ENCODE measurements around the gene S100A2. TPM values are rescaled to one million over a fixed set of nuclear protein-coding genes. Genes with fewer than 3 reads are reported as not detected.

S100A2 gene
- total RNA-seq, 1 donor = 1.8 TPM

DNA sequence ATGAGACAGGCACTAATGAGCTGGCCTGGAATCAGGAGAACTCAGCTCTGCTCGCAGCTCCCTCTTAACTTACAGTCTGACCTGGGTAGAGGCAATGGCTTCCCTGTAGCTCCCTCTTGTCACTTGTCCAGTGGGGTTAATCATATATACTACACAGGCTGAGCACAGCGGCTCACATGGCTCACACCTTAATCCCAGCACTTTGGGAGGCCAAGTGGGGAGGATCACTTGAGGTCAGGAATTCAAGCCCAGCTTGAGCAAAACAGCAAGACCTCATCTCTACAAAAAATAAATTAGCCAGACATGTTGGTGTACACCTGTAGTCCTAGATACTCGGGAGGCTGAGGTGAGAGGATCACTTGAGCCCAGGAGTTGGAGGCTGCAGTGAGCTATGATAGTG lies 34.0 kb downstream of the S100A2 start:
- TF ChIP-seq, protein P1, sequence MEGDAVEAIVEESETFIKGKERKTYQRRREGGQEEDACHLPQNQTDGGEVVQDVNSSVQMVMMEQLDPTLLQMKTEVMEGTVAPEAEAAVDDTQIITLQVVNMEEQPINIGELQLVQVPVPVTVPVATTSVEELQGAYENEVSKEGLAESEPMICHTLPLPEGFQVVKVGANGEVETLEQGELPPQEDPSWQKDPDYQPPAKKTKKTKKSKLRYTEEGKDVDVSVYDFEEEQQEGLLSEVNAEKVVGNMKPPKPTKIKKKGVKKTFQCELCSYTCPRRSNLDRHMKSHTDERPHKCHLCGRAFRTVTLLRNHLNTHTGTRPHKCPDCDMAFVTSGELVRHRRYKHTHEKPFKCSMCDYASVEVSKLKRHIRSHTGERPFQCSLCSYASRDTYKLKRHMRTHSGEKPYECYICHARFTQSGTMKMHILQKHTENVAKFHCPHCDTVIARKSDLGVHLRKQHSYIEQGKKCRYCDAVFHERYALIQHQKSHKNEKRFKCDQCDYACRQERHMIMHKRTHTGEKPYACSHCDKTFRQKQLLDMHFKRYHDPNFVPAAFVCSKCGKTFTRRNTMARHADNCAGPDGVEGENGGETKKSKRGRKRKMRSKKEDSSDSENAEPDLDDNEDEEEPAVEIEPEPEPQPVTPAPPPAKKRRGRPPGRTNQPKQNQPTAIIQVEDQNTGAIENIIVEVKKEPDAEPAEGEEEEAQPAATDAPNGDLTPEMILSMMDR (IDR thresholded peaks at IDR 0.05; ENCODE audit: extremely low read depth, low read depth, low read length) = no peak
- Histone ChIP-seq H3K79me2 (ENCODE audit: insufficient read depth, low read length) (peaks cover 19% of the 10 kb centered on the region), H3K36me3 (ENCODE audit: insufficient read depth, low read length) (peaks cover 4% of the 10 kb centered on the region), H4K20me1 (ENCODE audit: insufficient read depth, low read length) (peaks cover 8% of the 10 kb centered on the region), H3K4me1 (ENCODE audit: insufficient read depth, low read length) (peaks cover 38% of the 10 kb centered on the region), H3K4me3 (ENCODE audit: insufficient read depth, low read length) (no peak overlapping the region), H3K27ac (ENCODE audit: low read depth, low read length) (no peak overlapping the region), H3K9me3 (ENCODE audit: low read depth, low read length) (no peaks in the 10 kb centered on the region), H2AFZ (ENCODE audit: low read length) (no peak overlapping the region), H3K4me2 (ENCODE audit: insufficient read depth, low read length) (no peak overlapping the region), H3K27me3 (ENCODE audit: insufficient read depth, low read length) (no peaks in the 10 kb centered on the region)
- no peak for DNase-seq (ENCODE audit: insufficient read length, low spot score, missing footprints)

DNA sequence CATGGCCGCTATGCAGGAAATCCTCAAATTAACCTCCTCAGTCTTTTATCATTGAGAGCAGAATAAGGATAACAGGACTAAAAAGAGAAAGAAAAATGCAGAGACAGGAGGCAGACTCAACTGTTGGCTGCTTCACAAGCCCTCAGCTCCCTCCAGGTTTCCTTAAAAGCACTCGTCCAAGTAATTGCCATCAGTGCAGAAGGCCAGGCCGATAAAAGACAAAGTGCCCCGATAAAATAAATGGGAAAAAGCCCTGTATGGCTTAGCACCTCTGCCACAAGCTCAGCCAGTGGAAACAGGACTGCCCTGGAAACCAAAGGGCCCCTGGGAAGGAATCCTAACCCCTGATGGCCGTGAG lies 38.0 kb downstream of the S100A2 start:
- no peak for DNase-seq (ENCODE audit: insufficient read length, low spot score, missing footprints)
- Histone ChIP-seq H2AFZ (ENCODE audit: low read length) (no peak overlapping the region), H3K4me2 (ENCODE audit: insufficient read depth, low read length) (no peak overlapping the region), H3K79me2 (ENCODE audit: insufficient read depth, low read length) (no peaks in the 10 kb centered on the region), H3K27ac (ENCODE audit: low read depth, low read length) (no peak overlapping the region), H3K4me3 (ENCODE audit: insufficient read depth, low read length) (no peak overlapping the region), H4K20me1 (ENCODE audit: insufficient read depth, low read length) (no peaks in the 10 kb centered on the region), H3K27me3 (ENCODE audit: insufficient read depth, low read length) (no peaks in the 10 kb centered on the region), H3K4me1 (ENCODE audit: insufficient read depth, low read length) (peaks cover 4% of the 10 kb centered on the region), H3K36me3 (ENCODE audit: insufficient read depth, low read length) (no peaks in the 10 kb centered on the region), H3K9me3 (ENCODE audit: low read depth, low read length) (no peaks in the 10 kb centered on the region)
- TF ChIP-seq, protein P1 (IDR thresholded peaks at IDR 0.05; ENCODE audit: extremely low read depth, low read depth, low read length) = no peak

- no peak for DNase-seq (ENCODE audit: insufficient read length, low spot score, missing footprints)
Observed at GRCh38 chr1:153527023-153527682, 38.5 kb downstream of the S100A2 start.

GRCh38 chr1:153526132-153526543 lies 39.5 kb downstream of the S100A2 start:
- H3K79me2 ChIP-seq (ENCODE audit: insufficient read depth, low read length) = no peaks in the 10 kb centered on the region
- no peak overlapping the region for H3K27ac ChIP-seq (ENCODE audit: low read depth, low read length)
- no peaks in the 10 kb centered on the region for H4K20me1 ChIP-seq (ENCODE audit: insufficient read depth, low read length)
- H3K36me3 ChIP-seq (ENCODE audit: insufficient read depth, low read length) = no peaks in the 10 kb centered on the region
- no peaks in the 10 kb centered on the region for H3K27me3 ChIP-seq (ENCODE audit: insufficient read depth, low read length)
- TF ChIP-seq, protein P1 (IDR thresholded peaks at IDR 0.05; ENCODE audit: extremely low read depth, low read depth, low read length) = no peak
- no peak overlapping the region for H3K4me2 ChIP-seq (ENCODE audit: insufficient read depth, low read length)
- no peak overlapping the region for H2AFZ ChIP-seq (ENCODE audit: low read length)
- no peaks in the 10 kb centered on the region for H3K9me3 ChIP-seq (ENCODE audit: low read depth, low read length)
- H3K4me3 ChIP-seq (ENCODE audit: insufficient read depth, low read length) = no peak overlapping the region
- no peak for DNase-seq (ENCODE audit: insufficient read length, low spot score, missing footprints)
- peaks cover 2% of the 10 kb centered on the region for H3K4me1 ChIP-seq (ENCODE audit: insufficient read depth, low read length)

More at GRCh38 chr1:153527023-153527682, 38.5 kb downstream of the S100A2 start:
- H3K9me3 ChIP-seq (ENCODE audit: low read depth, low read length) = no peaks in the 10 kb centered on the region
- H3K27me3 ChIP-seq (ENCODE audit: insufficient read depth, low read length) = no peaks in the 10 kb centered on the region
- no peak overlapping the region for H3K4me3 ChIP-seq (ENCODE audit: insufficient read depth, low read length)
- no peaks in the 10 kb centered on the region for H3K36me3 ChIP-seq (ENCODE audit: insufficient read depth, low read length)
- H3K79me2 ChIP-seq (ENCODE audit: insufficient read depth, low read length) = no peaks in the 10 kb centered on the region
- H4K20me1 ChIP-seq (ENCODE audit: insufficient read depth, low read length) = no peaks in the 10 kb centered on the region
- TF ChIP-seq, protein P1 (IDR thresholded peaks at IDR 0.05; ENCODE audit: extremely low read depth, low read depth, low read length) = no peak
- no peak overlapping the region for H2AFZ ChIP-seq (ENCODE audit: low read length)
- H3K4me2 ChIP-seq (ENCODE audit: insufficient read depth, low read length) = no peak overlapping the region
- no peak overlapping the region for H3K27ac ChIP-seq (ENCODE audit: low read depth, low read length)
- peaks cover 2% of the 10 kb centered on the region for H3K4me1 ChIP-seq (ENCODE audit: insufficient read depth, low read length)
